LNCAP (cell line): ENCODE results near the gene IL4.

Experiments used
- TF ChIP-seq, protein P1 (sequence below): fragments of 450-650 bp; IDR thresholded peaks from 2 replicates; pipeline ENCODE4 v1.5.1; 2017; ENCODE audit warnings: mild to moderate bottlenecking

Gene IL4

DNA sequence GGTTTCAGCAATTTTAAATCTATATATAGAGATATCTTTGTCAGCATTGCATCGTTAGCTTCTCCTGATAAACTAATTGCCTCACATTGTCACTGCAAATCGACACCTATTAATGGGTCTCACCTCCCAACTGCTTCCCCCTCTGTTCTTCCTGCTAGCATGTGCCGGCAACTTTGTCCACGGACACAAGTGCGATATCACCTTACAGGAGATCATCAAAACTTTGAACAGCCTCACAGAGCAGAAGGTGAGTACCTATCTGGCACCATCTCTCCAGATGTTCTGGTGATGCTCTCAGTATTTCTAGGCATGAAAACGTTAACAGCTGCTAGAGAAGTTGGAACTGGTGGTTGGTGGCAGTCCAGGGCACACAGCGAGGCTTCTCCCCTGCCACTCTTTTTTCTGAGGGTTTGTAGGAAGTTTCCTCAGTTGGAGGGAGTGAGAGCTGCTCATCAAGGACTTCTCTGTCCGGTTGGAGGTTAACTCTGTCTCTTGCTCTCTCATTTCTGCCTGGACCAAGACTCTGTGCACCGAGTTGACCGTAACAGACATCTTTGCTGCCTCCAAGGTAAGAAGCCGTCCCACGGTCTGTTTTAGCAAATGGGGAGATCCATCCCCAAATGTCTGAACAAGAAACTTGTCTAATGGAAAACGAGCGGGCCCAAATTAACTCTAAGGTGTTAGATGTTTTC lies at the start of gene IL4:
Gene IL4, plus strand, starts transcription at position 51 of the 692 bp plus-strand sequence. Its CDS starts 62 bp downstream, at position 113.
- TF ChIP-seq, protein P1, sequence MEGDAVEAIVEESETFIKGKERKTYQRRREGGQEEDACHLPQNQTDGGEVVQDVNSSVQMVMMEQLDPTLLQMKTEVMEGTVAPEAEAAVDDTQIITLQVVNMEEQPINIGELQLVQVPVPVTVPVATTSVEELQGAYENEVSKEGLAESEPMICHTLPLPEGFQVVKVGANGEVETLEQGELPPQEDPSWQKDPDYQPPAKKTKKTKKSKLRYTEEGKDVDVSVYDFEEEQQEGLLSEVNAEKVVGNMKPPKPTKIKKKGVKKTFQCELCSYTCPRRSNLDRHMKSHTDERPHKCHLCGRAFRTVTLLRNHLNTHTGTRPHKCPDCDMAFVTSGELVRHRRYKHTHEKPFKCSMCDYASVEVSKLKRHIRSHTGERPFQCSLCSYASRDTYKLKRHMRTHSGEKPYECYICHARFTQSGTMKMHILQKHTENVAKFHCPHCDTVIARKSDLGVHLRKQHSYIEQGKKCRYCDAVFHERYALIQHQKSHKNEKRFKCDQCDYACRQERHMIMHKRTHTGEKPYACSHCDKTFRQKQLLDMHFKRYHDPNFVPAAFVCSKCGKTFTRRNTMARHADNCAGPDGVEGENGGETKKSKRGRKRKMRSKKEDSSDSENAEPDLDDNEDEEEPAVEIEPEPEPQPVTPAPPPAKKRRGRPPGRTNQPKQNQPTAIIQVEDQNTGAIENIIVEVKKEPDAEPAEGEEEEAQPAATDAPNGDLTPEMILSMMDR, result no peak

DNA sequence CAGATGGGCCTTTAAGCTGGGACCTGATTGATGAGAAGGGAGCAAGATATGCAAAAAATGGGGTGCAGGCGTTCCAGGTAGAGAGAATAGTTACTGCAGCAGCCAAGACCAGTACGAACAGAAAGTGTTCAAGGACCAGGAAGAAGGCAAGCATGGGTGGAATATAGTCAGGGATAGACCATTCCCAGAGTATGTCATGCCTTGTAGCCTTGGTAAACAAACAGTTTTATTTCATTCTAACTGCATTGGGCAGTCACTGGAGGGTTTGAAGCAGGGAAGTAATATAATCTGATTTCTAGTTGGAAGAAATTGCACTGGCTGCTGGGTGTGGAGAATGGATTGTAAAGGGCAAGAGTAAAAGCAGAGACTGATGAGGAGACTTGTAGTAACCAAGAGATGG lies 46.3 kb upstream of the IL4 start:
- TF ChIP-seq, protein P1, result no peak

DNA sequence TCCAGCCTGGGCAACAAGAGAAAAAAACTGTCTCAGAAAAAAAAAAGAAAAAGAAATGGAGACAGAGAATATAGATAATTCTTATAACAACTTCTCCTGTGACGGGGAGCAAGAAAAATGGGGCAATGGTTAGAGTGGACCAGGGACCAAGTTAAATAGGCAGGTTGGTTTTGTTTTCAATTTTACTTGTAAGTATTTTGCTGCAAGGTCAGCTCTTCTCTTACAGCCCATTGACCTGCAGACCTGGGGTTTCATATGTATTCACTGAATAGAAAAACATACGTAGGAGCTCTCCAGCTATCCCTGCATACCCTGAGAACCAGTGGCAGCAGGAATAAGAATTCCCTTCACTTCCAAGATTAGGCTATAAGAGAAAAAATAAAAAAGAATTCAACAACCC lies 45.0 kb upstream of the IL4 start:
- TF ChIP-seq, protein P1, result no peak

DNA sequence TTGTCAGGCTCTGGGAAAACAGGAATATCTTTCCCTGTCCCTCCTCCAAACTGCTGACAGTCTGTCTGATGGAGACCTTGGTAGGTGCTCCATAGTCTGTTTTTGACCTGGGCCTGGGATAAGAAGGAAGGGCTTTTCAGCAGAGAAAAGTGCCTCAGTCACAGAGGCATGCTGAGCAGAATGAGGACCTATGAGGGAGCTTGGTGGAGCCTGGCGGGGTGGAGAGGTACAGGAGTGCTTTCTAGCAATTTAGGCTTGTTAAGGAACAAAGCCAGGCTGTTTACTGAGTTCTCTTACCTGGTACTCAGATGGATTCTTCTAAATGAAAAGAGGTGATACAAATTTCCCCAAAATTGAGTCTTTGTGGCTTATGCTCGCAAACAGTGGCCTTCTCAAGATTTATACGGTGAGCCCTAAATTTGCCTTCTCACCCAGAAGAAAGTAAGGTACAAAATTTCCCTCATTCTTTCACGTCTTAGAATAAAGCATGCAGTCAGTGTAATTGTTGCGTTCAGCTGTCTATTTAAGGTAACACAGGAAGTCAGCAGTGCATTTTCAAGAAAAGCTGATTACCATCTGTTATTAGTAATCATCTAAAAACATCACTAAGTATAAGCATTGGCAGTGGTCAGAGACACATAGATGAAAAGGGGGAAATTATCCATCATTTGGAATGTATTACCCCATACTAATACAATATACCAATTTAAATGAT lies 44.4 kb upstream of the IL4 start:
- TF ChIP-seq, protein P1, result no peak

DNA sequence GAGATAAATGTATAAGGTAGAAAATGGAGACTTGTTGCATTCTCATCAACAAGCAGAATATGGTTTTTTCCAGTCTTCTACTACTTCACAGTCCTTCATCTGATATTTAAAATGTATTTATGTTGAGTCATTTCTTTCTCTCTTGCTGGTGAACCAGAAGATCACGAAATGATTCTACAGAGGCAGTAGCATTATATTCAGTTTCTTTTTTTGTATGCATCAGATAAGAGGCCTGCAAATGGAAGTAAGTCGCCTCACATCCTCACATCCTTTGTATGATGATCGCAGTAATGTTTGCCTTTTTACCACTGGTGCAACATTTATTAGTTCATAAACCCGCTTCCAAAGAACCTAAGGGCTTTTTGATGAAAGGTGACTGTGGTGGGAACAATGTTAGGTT lies 37.9 kb upstream of the IL4 start:
- TF ChIP-seq, protein P1, result no peak

DNA sequence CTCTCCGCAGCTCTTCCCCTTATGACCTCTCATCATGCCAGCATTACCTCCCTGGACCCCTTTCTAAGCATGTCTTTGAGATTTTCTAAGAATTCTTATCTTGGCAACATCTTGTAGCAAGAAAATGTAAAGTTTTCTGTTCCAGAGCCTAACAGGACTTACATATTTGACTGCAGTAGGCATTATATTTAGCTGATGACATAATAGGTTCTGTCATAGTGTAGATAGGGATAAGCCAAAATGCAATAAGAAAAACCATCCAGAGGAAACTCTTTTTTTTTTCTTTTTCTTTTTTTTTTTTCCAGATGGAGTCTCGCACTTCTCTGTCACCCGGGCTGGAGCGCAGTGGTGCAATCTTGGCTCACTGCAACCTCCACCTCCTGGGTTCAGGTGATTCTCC lies 36.5 kb upstream of the IL4 start:
- TF ChIP-seq, protein P1, result no peak

DNA sequence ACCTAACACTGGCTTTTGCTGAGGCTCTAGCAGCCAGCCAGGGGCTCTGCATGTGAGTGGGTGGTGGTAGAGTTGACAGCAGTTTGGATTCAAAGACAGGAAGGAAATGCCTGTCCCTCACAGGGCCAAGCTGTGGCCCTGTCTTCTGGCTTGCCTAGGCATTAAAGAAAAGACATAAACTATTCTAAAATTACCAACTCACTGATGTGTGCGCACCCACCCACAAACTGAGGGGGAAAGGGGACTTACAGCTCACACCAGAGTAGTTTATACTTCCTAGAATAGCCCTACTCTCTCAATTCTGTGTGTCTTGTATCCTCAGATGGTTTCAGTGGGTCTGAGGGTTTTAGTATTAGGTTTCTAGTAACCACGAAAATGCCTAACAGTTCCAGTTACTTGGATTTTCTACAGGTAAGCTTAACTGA lies 34.1 kb upstream of the IL4 start:
- TF ChIP-seq, protein P1, result no peak
